Astrocyte (in vitro differentiated cells and primary cell): Measurements from ENCODE around the gene CSTF2.

Source experiments
- CTCF ChIP-seq: IDR thresholded peaks from 2 replicates; pipeline ENCODE4 v1.5.1; 2011; ENCODE audit warnings: low read depth, mild to moderate bottlenecking, inconsistent platforms, low read length, moderate library complexity; ENCODE audit not compliant: insufficient read depth
- EZH2 ChIP-seq: IDR thresholded peaks from 2 replicates; pipeline ENCODE4 v1.6.1; 2012; ENCODE audit warnings: mild to moderate bottlenecking, low read length, inconsistent platforms; ENCODE audit not compliant: insufficient read depth

- TF ChIP-seq CTCF: no peak
- no peak for TF ChIP-seq EZH2
Measured at GRCh38 chrX:100852810-100853209, 32.6 kb downstream of the CSTF2 start.
